T-helper 2 cell (primary cell): ENCODE results near the gene PRPS2.

Experiments used
- DNase-seq, 5 experiments: peaks; one replicate each; pipeline versions ENCODE4 v3.0.0 to v3.0.0-alpha.2; 2012 to 2022
- total RNA-seq, 2 donors: gene quantifications; one replicate each; lab custom pipeline; 2026; lab: John Stamatoyannopoulos, UW

PRPS2 gene
- total RNA-seq, result 24.9 to 25.9 reads per million in 2 donors

DNA sequence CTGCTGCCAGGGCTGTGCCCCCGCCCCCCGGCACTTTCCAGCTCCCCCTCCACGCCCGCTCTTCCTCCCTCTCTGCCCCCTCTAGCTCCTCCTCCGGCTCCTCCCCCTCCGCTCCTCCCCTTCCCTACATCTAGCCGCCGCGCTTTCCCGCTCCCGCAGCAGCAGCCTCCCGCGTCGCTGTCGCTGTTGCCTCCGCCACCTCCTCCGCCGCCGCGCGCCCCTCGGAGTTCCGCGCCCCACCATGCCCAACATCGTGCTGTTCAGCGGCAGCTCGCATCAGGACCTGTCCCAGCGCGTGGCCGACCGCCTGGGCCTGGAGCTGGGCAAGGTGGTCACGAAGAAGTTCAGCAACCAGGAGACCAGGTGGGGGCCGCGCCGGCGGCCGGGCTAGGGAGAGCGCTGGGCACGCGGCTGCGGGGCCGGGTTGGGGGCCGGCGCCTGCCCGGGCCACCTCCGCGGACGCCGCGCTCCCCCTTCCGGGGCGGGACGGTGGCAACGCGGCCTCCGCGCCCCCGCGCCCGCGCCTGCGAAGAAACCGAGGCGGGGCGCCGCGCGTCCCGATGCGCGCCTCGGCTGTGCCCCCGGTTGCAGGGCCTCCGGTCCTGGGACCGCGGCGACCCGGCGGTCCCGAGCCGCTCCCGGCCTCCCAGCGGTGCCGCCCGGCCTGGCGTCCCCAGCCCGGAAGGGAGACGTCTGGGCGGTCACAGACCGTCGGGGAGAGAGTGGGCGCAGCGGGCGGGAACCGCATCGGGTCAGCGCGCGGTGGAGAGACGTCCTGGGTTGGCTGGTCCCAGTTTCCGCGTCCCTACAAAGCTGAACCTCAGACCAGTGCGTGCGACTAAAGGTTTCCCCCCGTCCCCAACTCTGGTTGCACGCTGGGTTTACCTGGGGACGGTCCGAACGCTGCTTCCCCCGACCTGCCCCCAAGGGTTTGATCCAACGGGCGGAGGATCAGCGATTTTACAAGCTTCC lies at the start of gene PRPS2:
Gene PRPS2, plus strand, starts transcription at position 156 of the 972 bp plus-strand sequence. Its CDS starts 86 bp downstream, at position 242.
- DNase-seq, result peak; percentile 40 to 71 (median 57)

DNA sequence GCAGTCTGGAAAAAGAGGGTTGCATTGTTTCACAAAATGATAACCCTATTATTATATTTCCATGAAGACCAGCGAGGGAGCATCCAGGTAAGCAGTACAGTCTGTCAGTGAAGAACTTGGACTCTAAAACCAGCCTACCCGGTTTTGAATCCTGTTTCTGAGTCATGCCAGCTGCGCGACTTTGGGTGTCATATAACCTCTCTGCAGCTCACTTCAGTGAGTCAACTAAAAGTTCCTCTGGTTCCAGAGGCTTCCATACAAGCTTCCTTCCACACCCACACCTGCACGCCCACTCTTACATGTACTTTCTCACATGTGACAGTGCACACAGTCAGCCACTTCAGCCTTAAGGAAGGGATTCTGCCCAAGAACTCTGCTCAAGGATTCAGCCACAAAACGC lies 49.8 kb upstream of the PRPS2 start:
- no peak for DNase-seq

DNA sequence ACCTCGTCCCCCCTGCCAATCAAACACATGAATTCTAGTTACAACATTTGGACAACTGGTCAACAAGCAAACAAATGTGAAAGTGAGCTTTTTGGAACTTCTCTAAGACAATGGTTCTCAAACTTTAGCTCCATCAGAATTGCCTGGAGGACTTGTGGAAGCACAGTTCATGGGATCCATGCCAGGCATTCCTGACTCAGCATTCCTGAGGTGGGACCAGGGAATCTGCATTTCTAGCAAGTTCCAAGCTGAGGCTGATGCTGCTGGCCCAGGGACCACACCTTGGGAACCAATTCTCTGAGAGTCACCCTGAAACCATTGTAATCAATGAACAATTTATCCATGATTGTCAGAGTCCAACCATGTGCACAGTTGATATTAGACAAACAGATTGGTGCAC lies 43.8 kb upstream of the PRPS2 start:
- DNase-seq, result no peak

DNA sequence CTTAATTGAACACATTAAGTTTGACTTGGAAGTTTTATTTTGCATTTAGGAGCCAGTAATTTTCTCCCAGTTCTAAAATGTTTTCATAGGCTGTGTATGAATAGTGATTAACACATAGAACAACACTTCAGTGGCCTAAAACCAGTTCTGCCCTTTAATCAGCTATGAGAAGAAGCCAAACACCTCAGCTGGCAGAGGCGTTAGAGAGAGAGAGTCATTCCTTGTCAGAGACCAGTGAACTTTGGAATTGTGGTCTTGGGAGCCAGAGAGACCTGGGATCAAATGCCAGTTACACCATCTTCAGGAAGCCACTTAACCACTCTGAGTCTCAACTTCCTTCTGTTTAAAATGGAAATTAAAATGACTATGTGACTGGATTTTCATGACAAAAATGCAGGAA lies 39.3 kb upstream of the PRPS2 start:
- no peak for DNase-seq

DNA sequence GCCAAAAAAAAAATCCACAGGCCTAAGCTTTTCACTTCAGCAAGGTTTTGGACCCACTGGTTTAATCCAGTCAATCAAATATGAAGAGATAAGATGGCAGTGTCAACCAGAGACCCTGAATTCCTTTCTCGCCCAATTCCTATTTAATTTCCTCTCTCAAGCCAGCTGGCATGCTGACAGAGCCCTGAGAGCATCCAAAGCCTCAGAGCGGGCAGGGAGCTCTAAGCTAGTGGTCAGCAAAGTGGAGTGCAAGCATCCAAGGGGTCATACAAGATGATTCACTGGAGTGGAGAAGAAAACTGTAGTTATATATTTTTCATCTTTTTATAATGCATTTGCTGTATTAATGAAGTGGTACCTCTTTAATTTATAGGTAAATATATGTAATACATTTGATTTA lies 37.8 kb upstream of the PRPS2 start:
- no peak for DNase-seq

DNA sequence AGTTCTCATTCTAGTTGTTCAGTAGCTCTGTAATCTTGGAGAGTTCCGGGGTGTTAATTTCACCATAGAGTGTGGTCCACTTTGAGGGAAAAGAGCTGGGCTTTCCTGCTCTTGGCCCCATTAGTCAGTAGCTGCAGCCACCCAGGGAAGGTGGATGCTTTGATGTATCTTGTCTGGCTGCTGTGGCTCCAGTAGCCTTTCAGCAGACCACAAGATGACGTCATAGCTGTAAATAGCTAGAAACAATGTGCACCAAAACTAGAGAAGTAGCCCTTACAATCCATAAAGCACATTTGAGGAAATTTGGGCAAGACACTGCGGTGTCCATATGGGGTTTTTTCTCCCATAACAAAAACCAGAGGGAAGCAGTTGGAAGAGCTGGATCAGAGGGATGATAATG lies 32.9 kb upstream of the PRPS2 start:
- no peak for DNase-seq

DNA sequence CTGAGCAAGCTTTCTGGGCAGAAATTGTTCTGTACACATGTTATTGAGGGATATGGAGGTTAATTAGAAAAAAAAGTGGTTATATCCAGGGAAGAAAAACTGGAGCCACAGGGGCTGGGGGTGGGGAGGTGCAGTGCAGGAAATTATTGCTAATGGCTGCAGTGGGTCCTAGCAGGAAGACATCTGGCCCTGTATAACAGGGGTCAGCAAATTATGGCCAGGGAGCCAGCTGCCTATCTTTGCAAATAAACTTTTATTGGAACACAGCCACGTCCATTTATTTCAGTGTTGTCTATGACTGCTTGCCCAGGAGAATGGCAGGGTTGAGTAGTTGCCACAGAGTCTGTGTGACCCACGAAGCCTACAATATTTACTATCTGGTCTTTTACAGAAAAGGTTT lies 23.4 kb upstream of the PRPS2 start:
- DNase-seq, result no peak

DNA sequence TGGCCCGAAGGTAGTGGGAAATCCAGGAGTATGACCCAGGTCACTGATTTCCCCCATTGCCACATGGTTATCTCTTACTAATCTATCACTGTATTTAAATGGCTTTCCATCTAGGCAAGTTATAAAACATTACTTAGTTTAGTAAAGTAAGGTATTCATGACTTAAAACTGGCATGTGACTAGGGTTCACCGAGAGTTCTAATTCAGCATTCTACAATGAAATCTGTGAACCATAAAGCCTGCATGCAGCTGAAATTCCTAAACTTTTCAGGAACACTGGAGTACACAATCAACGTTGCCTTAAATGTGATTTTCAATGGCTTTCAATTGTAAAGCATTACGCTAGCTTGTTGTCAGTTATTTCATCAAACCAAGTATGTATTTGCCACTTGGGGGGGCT lies 22.7 kb upstream of the PRPS2 start:
- DNase-seq, result no peak

DNA sequence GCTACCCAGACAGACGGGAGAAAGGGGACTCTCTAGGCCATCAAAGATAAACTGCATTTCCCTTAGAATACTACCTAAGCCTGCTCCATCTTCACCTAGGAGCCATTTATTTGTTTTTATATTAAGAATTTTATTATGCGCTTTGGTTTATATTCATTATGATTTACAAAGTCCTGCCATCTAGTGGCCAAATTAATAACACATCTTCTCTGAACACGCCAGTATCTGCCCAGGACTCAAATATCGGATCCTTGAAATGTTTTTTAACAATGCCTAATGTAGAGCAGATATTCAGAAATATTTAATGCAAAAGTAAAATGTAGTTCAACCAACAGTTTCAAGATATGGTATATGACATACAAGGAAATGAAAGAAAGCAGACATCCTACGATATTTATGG lies 20.8 kb upstream of the PRPS2 start:
- DNase-seq, result peak in 1 of 5 experiments; percentile 17

DNA sequence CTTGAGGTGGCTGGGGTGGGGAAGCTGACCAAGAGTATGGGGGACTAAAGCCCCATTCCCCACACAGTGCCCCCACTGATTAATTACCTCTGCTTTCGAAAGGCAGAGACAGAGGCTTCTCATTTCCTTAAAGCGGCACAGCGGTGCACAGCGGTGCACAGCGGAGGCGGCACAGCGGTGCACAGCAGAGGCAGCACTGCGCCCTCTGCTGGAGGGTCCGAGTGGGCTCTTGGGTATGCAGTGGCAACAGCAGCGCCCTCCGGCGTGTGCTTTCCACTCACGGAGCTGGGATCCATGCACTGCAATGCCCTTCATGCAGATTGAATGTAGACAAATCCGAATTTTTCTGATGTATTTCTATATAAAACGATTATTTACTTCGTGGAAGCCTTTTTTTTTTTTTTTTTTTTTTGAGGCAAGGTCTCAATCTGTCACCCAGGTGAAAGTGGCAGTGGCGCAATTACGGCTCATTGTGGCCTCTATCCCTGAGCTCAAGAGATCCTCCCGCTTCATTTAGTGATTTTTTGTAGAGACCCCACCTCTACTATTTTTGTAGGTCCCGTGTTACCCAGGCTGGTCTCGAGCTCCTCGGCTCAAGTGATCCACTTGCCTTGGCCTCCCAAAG lies 19.7 kb upstream of the PRPS2 start:
- DNase-seq, result peak; percentile 39 to 88 (median 46)

DNA sequence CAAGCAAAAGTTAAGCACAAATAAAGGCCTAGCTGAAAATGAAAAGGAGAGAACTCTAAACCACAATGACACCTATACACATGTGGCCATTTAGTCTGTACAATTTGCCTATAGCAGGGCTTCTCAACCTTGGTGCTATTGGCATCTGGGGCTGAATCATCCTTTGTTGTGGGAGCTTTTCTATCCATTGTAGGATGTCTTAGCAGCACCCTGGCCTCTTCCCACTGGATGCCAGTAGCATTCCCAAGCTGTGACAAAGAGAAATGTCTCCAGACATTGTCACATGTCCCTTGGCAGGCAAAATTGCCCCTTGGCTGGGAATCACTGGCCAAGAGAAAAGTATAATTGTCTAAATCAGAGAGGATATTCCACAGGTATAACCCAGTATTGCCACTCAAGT lies 13.5 kb upstream of the PRPS2 start:
- DNase-seq, result no peak

DNA sequence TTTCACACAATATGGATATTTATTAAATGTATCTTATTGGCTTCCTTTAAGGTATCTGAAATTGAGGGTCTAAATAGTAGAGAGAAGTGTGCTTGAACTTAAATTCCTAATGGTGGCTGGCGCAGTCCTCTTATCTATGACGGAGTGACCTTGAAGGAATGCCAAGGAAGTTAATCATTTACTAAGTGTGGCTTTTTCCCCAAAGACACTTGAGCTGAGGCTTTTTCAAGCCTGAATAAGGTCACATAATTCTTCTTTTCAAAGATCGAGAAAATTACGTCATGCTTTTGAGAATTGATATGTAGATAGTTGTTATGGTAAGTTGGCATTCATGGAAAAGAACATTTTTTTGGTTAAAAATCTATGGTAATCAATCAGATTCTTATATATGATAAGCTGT lies 11.7 kb upstream of the PRPS2 start:
- DNase-seq, result no peak

DNA sequence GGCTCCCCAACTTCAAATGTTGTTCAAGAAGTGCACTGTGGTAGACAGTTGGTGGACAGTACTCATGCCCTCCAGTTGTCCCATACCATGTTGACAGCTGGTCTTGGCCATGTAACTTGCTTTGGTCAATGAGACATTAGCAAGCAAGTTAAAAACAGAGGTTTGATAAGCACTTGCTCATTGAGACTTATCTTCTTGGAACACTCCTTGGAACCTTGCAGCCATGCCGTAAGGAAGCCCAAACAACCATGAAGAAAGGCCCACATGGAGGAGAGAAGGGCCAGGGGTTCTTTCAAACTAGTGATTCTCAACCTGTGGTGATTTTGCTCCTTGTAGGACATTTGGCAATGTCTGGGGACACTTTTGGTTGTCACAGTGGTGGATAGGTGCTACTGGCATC lies 2.6 kb upstream of the PRPS2 start:
- DNase-seq, result no peak

DNA sequence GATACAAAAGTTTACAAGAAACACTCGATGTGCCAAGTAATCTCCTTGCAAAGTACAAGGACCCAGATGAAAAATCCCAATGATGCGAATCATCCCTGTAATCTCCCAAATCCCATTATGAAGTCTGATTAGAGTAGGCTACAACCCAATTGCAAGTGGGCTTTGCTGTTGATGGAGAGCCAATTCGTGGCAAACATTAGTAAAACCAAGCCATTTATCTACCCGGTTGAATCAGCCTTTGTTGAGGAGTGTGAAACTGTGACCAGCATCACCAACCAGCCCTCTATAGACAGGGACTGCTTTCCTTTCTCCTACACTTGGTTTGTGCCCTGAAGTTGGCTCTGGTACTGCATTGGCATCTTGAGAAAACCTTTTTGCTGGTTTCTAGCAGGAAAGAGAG lies 1.2 kb upstream of the PRPS2 start:
- no peak for DNase-seq

DNA sequence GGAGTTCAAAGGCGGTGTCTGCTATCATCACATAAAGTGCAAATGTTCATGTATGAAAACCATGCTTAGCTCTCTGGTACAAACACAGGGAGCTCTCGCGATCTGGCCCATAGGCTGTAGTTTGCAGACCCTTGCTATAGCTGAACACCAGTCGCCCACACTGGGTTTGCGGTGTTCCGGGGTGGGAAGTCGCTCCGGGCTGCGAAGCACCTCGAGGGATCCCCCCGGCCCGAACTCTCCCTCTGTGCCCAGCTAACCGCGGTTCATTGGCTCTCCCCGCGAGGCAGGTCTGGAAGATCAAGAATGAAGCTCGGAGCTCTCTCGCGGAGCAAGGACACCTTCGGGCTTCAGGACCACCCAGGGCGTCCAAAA lies 341 bp upstream of the PRPS2 start:
- DNase-seq, result peak in 1 of 5 experiments; percentile 0

DNA sequence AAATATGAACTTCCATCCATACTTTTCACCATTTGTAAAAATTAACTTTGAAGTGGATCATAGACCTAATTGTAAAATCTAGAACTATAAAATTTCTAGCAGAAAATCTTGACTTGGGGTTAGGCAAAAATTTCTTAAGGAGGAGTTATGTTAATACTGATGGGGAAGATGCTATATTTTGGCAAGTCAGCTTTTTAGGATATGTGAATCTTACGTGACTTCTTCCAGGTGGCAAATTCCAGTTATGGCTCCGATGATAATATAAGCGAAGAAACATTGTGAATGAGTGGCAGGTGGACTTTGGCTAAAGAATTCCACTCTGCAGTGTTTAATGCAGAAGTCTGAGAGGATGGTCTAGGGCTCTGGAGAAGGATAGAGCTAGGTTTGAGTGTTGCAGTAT lies 1.5 kb downstream of the PRPS2 start:
- DNase-seq, result no peak

DNA sequence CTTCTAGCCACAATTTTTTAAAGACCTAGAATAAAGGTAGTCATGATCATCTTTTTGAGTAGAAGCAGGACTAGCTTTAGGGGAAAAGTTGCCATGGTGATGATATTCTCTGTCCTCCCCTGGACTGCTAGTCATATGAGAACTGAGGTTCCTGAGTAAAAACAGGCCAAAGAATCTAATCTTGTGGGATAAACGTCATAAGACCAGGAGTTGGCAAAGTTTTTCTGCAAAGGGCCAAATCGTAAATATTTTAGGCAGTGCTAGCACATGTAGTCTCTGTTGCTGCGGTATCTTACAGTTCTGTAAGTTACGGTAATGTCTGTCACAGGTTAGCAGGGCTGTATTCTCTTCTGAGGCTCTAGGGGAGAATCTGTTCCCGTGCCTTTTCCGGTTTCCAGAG lies 3.4 kb downstream of the PRPS2 start:
- DNase-seq, result no peak

DNA sequence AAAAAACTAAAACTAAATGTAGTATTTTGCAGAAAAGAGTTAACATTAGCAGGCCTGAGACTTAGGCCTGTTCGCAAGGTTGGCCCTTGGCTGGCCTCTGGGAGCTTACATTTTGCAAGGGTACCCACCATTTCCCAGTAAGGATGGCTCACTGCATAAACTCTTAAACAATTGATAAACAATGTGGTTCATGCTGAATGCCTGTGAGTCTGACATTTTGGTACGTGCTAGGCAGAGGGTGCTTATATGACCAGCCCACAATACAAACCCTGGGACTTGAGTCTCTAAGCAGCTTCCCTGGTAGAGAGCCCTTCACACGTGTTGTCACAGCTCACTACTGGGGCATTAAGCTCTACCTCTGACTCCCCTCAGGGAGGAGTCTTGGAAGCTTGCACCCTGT lies 7.4 kb downstream of the PRPS2 start:
- DNase-seq, result no peak

DNA sequence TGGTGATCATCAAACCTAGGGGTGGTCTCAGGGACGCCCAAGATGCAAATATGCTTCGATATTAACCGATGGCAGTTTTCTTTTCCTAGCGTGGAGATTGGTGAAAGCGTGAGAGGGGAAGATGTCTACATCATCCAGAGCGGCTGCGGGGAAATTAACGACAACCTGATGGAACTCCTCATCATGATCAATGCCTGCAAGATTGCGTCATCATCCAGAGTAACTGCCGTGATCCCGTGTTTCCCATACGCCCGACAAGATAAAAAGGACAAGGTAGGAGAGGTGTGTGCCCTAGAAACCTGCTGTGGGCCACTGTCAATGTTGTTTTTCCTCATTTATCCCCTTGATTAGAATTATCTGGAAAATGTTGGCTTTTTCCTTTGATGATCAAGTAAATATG lies 7.9 kb downstream of the PRPS2 start:
- no peak for DNase-seq

DNA sequence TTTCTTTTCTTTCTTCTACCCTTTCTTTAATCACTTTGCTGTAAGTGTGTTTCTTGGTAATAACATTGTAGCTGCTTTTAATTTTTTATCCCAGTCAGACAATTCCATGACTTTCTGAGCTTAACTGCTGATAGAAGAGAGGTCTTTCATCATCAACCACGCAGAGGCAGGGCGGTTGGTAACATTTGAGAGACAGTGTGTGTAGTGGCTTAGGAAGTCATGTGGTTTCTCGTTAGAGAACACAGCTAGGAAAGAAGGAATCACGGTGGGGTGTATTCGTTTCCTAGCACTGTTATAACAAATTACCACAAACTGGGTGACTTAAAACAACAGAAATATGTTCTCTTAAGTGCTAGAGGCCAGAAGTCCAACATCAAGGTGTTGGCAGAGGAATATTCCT lies 11.5 kb downstream of the PRPS2 start:
- no peak for DNase-seq

DNA sequence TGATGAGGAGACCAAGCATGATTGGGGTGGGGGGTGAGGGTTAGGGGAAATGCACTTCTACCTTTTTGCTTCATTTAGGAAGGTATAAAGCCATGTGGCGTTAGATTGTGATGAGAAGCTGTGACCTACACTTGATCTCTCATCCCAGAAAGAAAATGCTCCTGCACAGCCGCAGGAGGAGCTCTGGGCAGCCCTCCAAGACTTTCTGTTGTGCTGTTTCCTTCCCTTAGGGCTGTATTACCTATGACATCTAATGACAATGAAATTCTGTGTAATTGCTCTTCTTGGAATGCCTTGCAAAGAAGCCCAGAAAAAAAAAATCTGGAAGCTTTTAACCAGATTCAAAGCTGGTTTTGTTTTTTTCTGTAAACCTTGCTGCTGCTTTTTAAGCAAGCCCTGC lies 13.4 kb downstream of the PRPS2 start:
- DNase-seq, result no peak

DNA sequence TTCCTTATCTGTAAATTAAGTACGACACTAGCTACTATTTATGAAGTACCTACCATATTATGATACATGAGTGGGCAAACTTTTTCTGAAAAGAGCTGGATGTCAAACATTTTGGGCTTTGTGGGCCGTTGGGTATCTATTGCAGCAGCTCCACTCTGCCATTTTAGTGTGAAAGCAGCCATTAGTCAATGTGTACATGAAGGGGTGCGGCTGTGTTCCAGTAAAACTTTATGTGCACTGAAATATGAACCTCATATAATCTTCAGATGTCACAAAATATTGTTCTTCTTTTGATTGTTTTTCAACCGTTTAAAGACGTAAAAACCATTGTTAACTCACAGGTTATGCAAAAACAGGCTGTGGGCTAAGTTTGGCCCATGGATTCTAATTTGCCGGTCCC lies 14.1 kb downstream of the PRPS2 start:
- no peak for DNase-seq

DNA sequence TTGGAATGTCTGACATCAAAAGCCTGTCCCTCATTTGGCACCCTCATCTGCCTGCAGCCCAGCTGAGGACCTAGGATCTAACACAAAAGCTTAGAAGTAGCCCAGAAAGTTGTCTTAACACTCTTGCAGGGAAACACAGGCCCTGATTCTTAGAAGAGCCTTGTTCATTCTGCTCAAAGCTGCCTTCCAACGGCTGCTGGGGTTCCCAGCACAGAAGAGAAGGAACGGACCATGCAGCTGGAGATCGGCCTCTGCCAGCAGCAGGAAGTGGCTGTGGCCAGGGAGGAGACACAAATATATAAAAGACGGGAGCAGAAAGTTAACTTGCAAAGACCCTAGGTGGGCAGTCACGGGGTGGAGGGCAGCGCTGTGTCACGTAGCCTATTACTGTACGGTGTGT lies 20.4 kb downstream of the PRPS2 start:
- DNase-seq, result no peak

DNA sequence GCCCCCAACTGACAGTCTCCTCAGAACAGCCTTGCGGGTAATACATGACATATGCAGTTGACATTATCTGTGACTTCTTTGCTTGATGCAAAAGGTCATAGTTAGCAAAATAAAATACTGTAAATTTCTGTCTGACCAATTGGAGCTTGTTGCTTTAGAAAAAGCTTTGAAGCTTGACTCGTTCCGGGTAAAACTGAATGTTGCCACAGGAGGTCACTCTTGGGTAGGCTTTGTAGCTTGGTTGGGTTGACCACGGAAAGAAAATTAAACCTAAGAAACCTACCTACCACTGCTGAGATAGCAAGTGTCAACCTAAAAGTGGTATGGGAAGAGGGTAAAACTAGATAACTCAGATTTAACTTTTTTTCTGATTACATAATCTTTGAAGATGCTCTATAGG lies 23.2 kb downstream of the PRPS2 start:
- peak in 2 of 5 experiments; percentile 0 to 57 for DNase-seq
